ENCODE results near the gene ITPRIPL2.

The ITPRIPL2 gene

GRCh38 chr16:19169082-19169639 lies 55.4 kb downstream of the ITPRIPL2 start:
- peak overlapping the region; percentile 68 for H3K4me3 ChIP-seq (ENCODE audit: low read length)
- TF ChIP-seq CTCF (conservative IDR thresholded peaks at IDR 0.05; ENCODE audit: low read depth, low read length), result no peak
- DNase-seq (ENCODE audit: low read depth), result no peak

GRCh38 chr16:19170043-19170655 lies 56.4 kb downstream of the ITPRIPL2 start:
- H3K4me3 ChIP-seq (ENCODE audit: low read length), result no peak overlapping the region
- DNase-seq (ENCODE audit: low read depth), result no peak
- no peak for TF ChIP-seq CTCF (conservative IDR thresholded peaks at IDR 0.05; ENCODE audit: low read depth, low read length)

All from retinal pigment epithelial cell (primary cell).